Right cardiac atrium (tissue), 5 donors: Measurements from ENCODE around the gene SDC1. TPM values are rescaled to one million over a fixed set of nuclear protein-coding genes. Genes with fewer than 3 reads are reported as not detected.

Experiments
- ATAC-seq, 2 donors: fragments of 200-7000 bp; cut with Tn5 transposase; one replicate each; pipeline versions ENCODE4 v1.8.0 to v1.9.1; 2020; ENCODE audit warnings: moderate library complexity in 2 of 2, mild to moderate bottlenecking in 1 of 2
- DNase-seq, 3 donors: peaks; one replicate each; pipeline ENCODE4 v3.0.0-alpha.2; 2020
- H3K27ac ChIP-seq: one replicate; pipeline ENCODE4 v1.5.1; 2013; ENCODE audit warnings: mild to moderate bottlenecking, low read length, control low read depth, moderate library complexity
- H3K27me3 ChIP-seq: one replicate; pipeline ENCODE4 v1.6.1; 2013; ENCODE audit not compliant: control insufficient read depth, insufficient read depth
- H3K4me1 ChIP-seq: one replicate; pipeline ENCODE4 v1.6.1; 2013; ENCODE audit warnings: low read length; ENCODE audit not compliant: control insufficient read depth, insufficient read depth
- H3K4me3 ChIP-seq: one replicate; pipeline ENCODE4 v1.5.1; 2013; ENCODE audit warnings: low read length, control low read depth
- H3K9me3 ChIP-seq: one replicate; pipeline ENCODE4 v1.6.1; 2013; ENCODE audit warnings: low read length; ENCODE audit not compliant: control insufficient read depth
- WGBS: extraction: QIAGEN DNeasy Blood & Tissue Kit; methylation state at CpG from one replicate; pipeline ENCODE4 v1.1.7; 2013; 5-methylcytosine and 5-hydroxymethylcytosine counted together
- intact Hi-C, 4 donors: fragments of 100-400 bp; cut with DNase I; formaldehyde crosslinking; loops; one replicate each; pipeline versions ENCODE4 v1.11.0 to v1.14.0; 2022 to 2023
- polyA plus RNA-seq: library from polyadenylated mRNA; stranded (reverse); fragments of 200-250 nt; gene quantifications from one replicate; pipeline ENCODE4 v1.2.3, GENCODE V29; 2013
- total RNA-seq, 4 donors: library from RNA; stranded (reverse); fragmentation: NEBNext Ultra II Directional; extraction: Animal tissue kit (Norgen Biotek cat#: 25700); gene quantifications; one replicate each; pipeline ENCODE4 v1.2.1, GENCODE V29; 2021
- donor health status: healthy with polysubstance abuse.
- donor health status: DM: no; HTN: yes; CAD: no.
- donor health status: DM: no; HTN: no; CAD: no.
- donor health status: DM: no; HTN: yes; CAD: no; lungs with severe emphysema.
- donor health status: DM: yes; HTN: yes; CAD: no.

The SDC1 gene
- total and polyA plus RNA-seq, 5 donors: 0.09 to 0.25 (median 0.23) TPM

- H3K27me3 ChIP-seq: no peaks in the 10 kb centered on the region
- H3K27ac ChIP-seq: no peak overlapping the region
- intact Hi-C loops: no loop called here
- no peak overlapping the region for H3K4me3 ChIP-seq
- 44% methylated on average over 11 of the region's 11 CpGs for WGBS
- no peaks in the 10 kb centered on the region for H3K4me1 ChIP-seq
- peak in 1 of 3 donors; percentile 48 for DNase-seq
- ATAC-seq: peak in 1 of 2 donors; percentile 78
- no peaks in the 10 kb centered on the region for H3K9me3 ChIP-seq
These were observed 12.5 kb downstream of the SDC1 start for GRCh38 chr2:20212459-20212870.

GRCh38 chr2:20211860-20212458 lies 13.0 kb downstream of the SDC1 start:
- intact Hi-C loops: no loop called here
- DNase-seq: no peak

GRCh38 chr2:20211420-20211819 lies 13.5 kb downstream of the SDC1 start:
- DNase-seq (no peak), ATAC-seq (no peak)
- Histone ChIP-seq H3K27ac (no peak overlapping the region), H3K27me3 (no peaks in the 10 kb centered on the region), H3K4me3 (no peak overlapping the region), H3K4me1 (no peaks in the 10 kb centered on the region), H3K9me3 (no peaks in the 10 kb centered on the region)
- 85% methylated on average over 12 of the region's 12 CpGs for WGBS
- intact Hi-C loops: no loop called here

More at GRCh38 chr2:20211860-20212458, 13.0 kb downstream of the SDC1 start:
- Histone ChIP-seq H3K27ac (no peak overlapping the region), H3K4me3 (no peak overlapping the region), H3K4me1 (no peaks in the 10 kb centered on the region), H3K9me3 (no peaks in the 10 kb centered on the region), H3K27me3 (no peaks in the 10 kb centered on the region)
- WGBS: 80% methylated on average over 14 of the region's 14 CpGs
- no peak for ATAC-seq

GRCh38 chr2:20210462-20210861 lies 14.5 kb downstream of the SDC1 start:
- Histone ChIP-seq H3K27me3 (no peaks in the 10 kb centered on the region), H3K9me3 (no peaks in the 10 kb centered on the region), H3K4me3 (no peak overlapping the region), H3K27ac (no peak overlapping the region), H3K4me1 (no peaks in the 10 kb centered on the region)
- WGBS: 87% methylated on average over 8 of the region's 8 CpGs
- intact Hi-C loops: no loop called here
- ATAC-seq (no peak), DNase-seq (no peak)

- 92% methylated on average over 21 of the region's 21 CpGs for WGBS
- intact Hi-C loops: no loop called here
- Histone ChIP-seq H3K9me3 (no peaks in the 10 kb centered on the region), H3K4me1 (no peaks in the 10 kb centered on the region), H3K4me3 (no peak overlapping the region), H3K27me3 (no peaks in the 10 kb centered on the region), H3K27ac (no peak overlapping the region)
- no peak for ATAC-seq
- no peak for DNase-seq
These were observed 15.4 kb downstream of the SDC1 start for GRCh38 chr2:20209373-20210109.

GRCh38 chr2:20208476-20208859 lies 16.5 kb downstream of the SDC1 start:
- H3K4me3 ChIP-seq: no peak overlapping the region
- ATAC-seq: no peak
- H3K9me3 ChIP-seq: no peaks in the 10 kb centered on the region
- intact Hi-C loops: no loop called here
- no peaks in the 10 kb centered on the region for H3K27me3 ChIP-seq
- H3K4me1 ChIP-seq: no peaks in the 10 kb centered on the region
- WGBS: 59% methylated on average over 5 of the region's 5 CpGs
- no peak overlapping the region for H3K27ac ChIP-seq
- DNase-seq: no peak

- no peaks in the 10 kb centered on the region for H3K4me1 ChIP-seq
- intact Hi-C loops: no loop called here
- peak in 2 of 3 donors; percentile 31 to 38 for DNase-seq
These were observed 17.9 kb downstream of the SDC1 start for GRCh38 chr2:20207051-20207450.

GRCh38 chr2:20205915-20206524 lies 18.9 kb downstream of the SDC1 start:
- Histone ChIP-seq H3K9me3 (no peaks in the 10 kb centered on the region), H3K4me3 (no peak overlapping the region), H3K27ac (no peak overlapping the region), H3K4me1 (no peaks in the 10 kb centered on the region), H3K27me3 (no peaks in the 10 kb centered on the region)
- intact Hi-C loops: no loop called here
- WGBS: 86% methylated on average over 10 of the region's 10 CpGs
- no peak for ATAC-seq
- peak in 2 of 3 donors; percentile 8 to 37 for DNase-seq

More at GRCh38 chr2:20207051-20207450, 17.9 kb downstream of the SDC1 start:
- Histone ChIP-seq H3K4me3 (no peak overlapping the region), H3K27me3 (no peaks in the 10 kb centered on the region), H3K27ac (no peak overlapping the region), H3K9me3 (no peaks in the 10 kb centered on the region)
- 77% methylated on average over 5 of the region's 5 CpGs for WGBS
- ATAC-seq: no peak

GRCh38 chr2:20205069-20205468 lies 19.9 kb downstream of the SDC1 start:
- ATAC-seq (no peak), DNase-seq (peak in 2 of 3 donors; percentile 10 to 12)
- Histone ChIP-seq H3K9me3 (no peaks in the 10 kb centered on the region), H3K4me1 (no peaks in the 10 kb centered on the region), H3K27me3 (no peaks in the 10 kb centered on the region), H3K4me3 (no peak overlapping the region), H3K27ac (no peak overlapping the region)
- intact Hi-C loops: no loop called here
- 95% methylated on average over 7 of the region's 7 CpGs for WGBS

- intact Hi-C loops: no loop called here
- no peak for ATAC-seq
- no peak overlapping the region for H3K27ac ChIP-seq
- H3K27me3 ChIP-seq: no peaks in the 10 kb centered on the region
- peak in 2 of 3 donors; percentile 30 to 48 for DNase-seq
- WGBS: 86% methylated on average over 17 of the region's 17 CpGs
- H3K9me3 ChIP-seq: no peaks in the 10 kb centered on the region
- H3K4me3 ChIP-seq: no peak overlapping the region
- no peaks in the 10 kb centered on the region for H3K4me1 ChIP-seq
These were observed 21.3 kb downstream of the SDC1 start for GRCh38 chr2:20203521-20204225.

GRCh38 chr2:20203072-20203471 lies 21.9 kb downstream of the SDC1 start:
- no peak overlapping the region for H3K27ac ChIP-seq
- no peaks in the 10 kb centered on the region for H3K4me1 ChIP-seq
- ATAC-seq (no peak), DNase-seq (peak in 2 of 3 donors; percentile 20 to 46)
- 95% methylated on average over 10 of the region's 10 CpGs for WGBS
- no peaks in the 10 kb centered on the region for H3K27me3 ChIP-seq
- no peaks in the 10 kb centered on the region for H3K9me3 ChIP-seq
- H3K4me3 ChIP-seq: no peak overlapping the region
- intact Hi-C loops: no loop called here
